Testis (tissue), 2 donors: ENCODE measurements around the gene TMEM208.

ENCODE experiments used
- CTCF ChIP-seq, 3 experiments: fragments of 450-650 bp in 2 of 3; fragments of 200-600 bp in 1 of 3; sonication (generic) in 1 of 3; IDR thresholded peaks; one replicate each; pipeline ENCODE4 v1.5.1; 2016 to 2019; ENCODE audit warnings: antibody characterized with exemption in 3 of 3, mild to moderate bottlenecking in 2 of 3, moderate library complexity in 1 of 3
- POLR2A ChIP-seq: fragments of 450-650 bp; IDR thresholded peaks from one replicate; pipeline ENCODE4 v1.6.1; 2017; ENCODE audit warnings: antibody characterized with exemption, mild to moderate bottlenecking, moderate library complexity

- TF ChIP-seq CTCF (IDR thresholded peaks at IDR 0.05) = no peak
- no peak for TF ChIP-seq POLR2A
Observed at GRCh38 chr16:67180166-67180565, 46.8 kb upstream of the TMEM208 start.
